Memory B cell (primary cell): ENCODE data around the gene BANP.
A peak's percentile ranks its signal among the peaks of the same experiment; 100 is the strongest.
"Not testable (repeated sequence)": the region's sequence is repeated elsewhere in the genome, so short reads cannot be mapped to it uniquely, and the experiment has no call there.

ENCODE experiments used
- ATAC-seq: fragments of 150-1000 bp; cut with Tn5 transposase; 2 replicates; pipeline ENCODE4 v1.10.0; 2021; ENCODE audit warnings: low read depth, mild to moderate bottlenecking, moderate library complexity
- DNase-seq, 2 donors: peaks; one replicate each; pipeline ENCODE4 v3.0.0; 2022; ENCODE audit warnings: low spot score in 2 of 2
- H3K27ac Mint-ChIP-seq: one replicate; pipeline ENCODE4 v1.8.0; 2022; ENCODE audit warnings: mild to moderate bottlenecking, moderate library complexity, mixed read lengths
- H3K27me3 Mint-ChIP-seq: one replicate; pipeline ENCODE4 v1.8.0; 2022; ENCODE audit warnings: mixed read lengths
- H3K36me3 Mint-ChIP-seq: one replicate; pipeline ENCODE4 v1.8.0; 2022; ENCODE audit warnings: mild to moderate bottlenecking, mixed read lengths
- H3K4me1 Mint-ChIP-seq: one replicate; pipeline ENCODE4 v1.8.0; 2022; ENCODE audit warnings: mixed read lengths
- H3K4me3 Mint-ChIP-seq: one replicate; pipeline ENCODE4 v1.8.0; 2022; ENCODE audit warnings: mild to moderate bottlenecking, moderate library complexity, mixed read lengths
- H3K9me3 Mint-ChIP-seq: one replicate; pipeline ENCODE4 v1.8.0; 2022; ENCODE audit warnings: mixed read lengths

Gene BANP, protein sequence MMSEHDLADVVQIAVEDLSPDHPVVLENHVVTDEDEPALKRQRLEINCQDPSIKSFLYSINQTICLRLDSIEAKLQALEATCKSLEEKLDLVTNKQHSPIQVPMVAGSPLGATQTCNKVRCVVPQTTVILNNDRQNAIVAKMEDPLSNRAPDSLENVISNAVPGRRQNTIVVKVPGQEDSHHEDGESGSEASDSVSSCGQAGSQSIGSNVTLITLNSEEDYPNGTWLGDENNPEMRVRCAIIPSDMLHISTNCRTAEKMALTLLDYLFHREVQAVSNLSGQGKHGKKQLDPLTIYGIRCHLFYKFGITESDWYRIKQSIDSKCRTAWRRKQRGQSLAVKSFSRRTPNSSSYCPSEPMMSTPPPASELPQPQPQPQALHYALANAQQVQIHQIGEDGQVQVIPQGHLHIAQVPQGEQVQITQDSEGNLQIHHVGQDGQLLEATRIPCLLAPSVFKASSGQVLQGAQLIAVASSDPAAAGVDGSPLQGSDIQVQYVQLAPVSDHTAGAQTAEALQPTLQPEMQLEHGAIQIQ

DNA sequence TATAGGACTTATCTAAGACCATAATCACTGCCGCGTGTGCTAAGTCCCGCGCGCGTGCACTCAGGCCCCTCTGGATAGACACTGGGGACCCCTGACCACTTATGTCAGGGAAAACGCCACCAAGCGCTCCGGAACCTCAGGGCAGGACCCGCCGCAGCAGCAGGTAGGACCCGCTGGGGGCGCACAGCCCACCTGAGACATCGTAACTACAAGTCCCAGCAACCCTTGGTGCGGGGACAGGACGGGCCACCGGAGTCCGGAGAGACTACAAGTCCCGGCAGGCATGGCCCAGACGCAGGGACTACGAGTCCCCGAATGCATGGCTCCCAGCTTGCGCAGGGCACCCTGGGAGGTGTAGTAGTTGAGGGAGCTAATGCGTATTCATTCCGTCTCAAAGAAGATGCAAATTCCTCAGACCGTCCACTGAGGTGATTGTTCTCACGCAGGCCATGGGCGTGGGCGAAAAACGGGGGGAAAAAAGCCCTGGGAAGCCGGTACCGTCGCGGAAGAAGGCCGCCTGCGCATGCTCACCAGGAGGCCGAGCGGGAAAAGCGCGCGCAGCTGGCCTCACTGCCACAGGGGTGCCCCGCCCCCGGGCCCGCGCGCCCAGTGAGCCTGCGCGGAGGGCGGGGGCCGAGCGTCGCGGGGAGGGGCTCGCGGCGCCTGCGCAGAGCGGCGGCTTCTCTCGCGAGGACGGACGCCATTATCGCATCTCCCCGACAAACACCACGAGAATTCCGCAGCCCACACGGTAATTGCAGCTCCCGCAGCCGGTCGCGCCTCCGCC lies at the start of gene BANP:
Gene BANP (plus strand): TSS at position 670 of the 787 bp plus-strand sequence. CDS start 23,682 bp downstream, outside the sequence.
- Mint-ChIP-seq H3K4me3 (peak within 1 kb of the TSS; percentile 100), H3K36me3 (peaks cover 5% of the 10 kb centered on the region), H3K27me3 (peaks cover 4% of the 10 kb centered on the region), H3K4me1 (peaks cover 31% of the 10 kb centered on the region), H3K27ac (peak within 1 kb of the TSS; percentile 97), H3K9me3 (no peaks in the 10 kb centered on the region)
- peak; percentile 88 for ATAC-seq
- DNase-seq, result peak; percentile 94 to 95

DNA sequence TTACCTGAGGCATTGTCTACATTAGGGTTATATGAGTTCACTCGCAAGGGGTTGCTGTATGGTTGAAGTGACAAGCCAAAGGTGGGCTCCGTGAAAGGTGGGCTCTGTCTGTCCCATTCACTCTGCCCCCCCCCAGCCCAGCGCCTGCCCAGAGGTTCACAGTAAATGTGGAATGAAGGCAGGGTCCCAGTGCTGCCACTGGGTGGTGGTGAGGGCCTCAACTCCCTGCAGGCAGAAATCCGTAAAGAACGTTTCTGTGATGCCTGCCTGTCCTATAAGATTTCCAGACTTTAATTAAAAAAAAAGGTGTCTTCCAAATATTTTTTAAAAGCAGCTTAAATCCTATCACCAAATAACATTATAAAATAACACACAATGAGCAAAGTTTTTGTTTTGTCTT lies 46.3 kb upstream of the BANP start:
- H3K27me3 Mint-ChIP-seq, ATAC-seq, H3K4me3 Mint-ChIP-seq, DNase-seq, H3K36me3 Mint-ChIP-seq, H3K4me1 Mint-ChIP-seq, H3K27ac Mint-ChIP-seq, H3K9me3 Mint-ChIP-seq: not testable (repeated sequence)

DNA sequence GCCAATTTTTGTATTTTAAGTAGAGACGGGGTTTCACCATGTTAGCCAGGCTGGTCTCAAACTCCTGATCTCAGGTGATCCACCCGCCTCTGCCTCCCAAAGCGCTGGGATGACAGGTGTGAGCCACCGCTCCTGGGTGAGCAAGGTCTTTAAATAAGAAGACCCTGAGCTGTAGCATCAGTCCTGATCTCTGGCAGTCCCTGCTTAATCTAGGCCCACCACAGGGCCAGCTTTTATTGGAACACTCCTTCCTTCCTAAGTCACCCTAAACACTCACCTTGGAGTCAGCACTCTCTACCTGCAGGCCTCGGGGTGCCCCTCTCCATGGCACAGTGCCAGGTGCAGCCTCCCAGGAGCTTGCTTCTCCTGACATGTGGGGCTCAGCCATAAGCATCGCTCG lies 45.7 kb upstream of the BANP start:
- not testable (repeated sequence) for DNase-seq, H3K27ac Mint-ChIP-seq, H3K27me3 Mint-ChIP-seq, H3K4me3 Mint-ChIP-seq, H3K36me3 Mint-ChIP-seq, ATAC-seq, H3K4me1 Mint-ChIP-seq, H3K9me3 Mint-ChIP-seq

GRCh38 chr16:87908101-87908500 lies 43.1 kb upstream of the BANP start:
- not testable (repeated sequence) for H3K27ac Mint-ChIP-seq, H3K4me3 Mint-ChIP-seq, ATAC-seq, DNase-seq, H3K9me3 Mint-ChIP-seq, H3K4me1 Mint-ChIP-seq, H3K27me3 Mint-ChIP-seq, H3K36me3 Mint-ChIP-seq

- H3K4me3 Mint-ChIP-seq, result peak overlapping the region; percentile 9
- ATAC-seq (peak; percentile 87), DNase-seq (peak; percentile 85 to 89)
- not testable (repeated sequence) for H3K9me3 Mint-ChIP-seq, H3K36me3 Mint-ChIP-seq, H3K4me1 Mint-ChIP-seq
- peak overlapping the region; percentile 2 for H3K27ac Mint-ChIP-seq
- H3K27me3 Mint-ChIP-seq, result peaks cover 12% of the 10 kb centered on the region
Measured at GRCh38 chr16:87909203-87909935, 41.9 kb upstream of the BANP start.

DNA sequence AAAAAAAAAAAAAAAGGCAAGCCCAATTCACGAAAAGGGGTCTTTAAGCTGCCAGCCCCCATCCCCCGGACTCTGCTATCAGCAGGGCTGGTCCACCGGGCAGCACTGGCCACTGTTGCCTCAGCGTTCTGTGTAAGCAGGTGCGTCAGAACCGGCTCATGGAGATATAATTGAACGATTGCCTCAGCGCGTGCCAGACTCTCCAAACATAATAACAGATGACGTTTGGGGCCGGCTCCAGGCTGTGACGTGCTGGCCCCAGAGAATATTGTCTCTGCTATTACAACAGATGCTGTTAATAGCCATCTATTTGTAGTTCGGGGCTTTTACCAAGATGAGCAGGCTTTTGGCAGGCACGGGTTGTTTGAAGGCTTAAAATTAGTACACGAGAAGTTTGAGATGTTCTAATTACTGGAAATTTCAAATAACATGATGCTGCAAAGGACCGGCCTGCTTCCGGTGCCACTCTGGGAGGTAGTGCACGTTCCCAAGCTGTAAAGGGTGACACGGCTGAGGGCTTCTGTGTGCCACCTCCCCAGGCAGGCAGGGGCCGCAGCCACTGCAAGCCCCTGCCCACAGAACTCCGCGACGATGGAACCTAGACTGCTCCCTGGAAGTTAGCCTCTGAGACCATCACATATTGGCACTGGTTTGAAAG lies 40.0 kb upstream of the BANP start:
- not testable (repeated sequence) for DNase-seq, H3K4me3 Mint-ChIP-seq

DNA sequence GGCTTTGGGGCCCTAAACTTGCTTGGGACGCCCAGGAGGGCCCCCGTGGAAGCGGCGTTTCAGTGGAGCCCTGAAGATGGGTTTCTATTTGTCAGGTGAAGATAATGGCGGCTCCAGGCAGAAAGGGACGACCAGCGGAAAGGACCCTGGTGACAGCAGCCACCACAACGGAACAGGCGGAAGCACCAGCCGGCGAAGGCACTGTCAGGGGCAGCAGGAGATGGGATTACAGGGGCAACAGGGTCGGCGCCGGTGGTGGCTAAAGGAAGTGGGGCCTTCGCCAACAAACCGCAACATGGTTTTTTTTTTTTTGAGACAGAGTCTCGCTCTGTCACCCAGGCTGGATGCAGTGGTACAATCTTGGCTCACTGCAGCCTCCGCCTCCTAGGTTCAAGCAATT lies 38.5 kb upstream of the BANP start:
- not testable (repeated sequence) for H3K27ac Mint-ChIP-seq, DNase-seq, H3K4me1 Mint-ChIP-seq, H3K36me3 Mint-ChIP-seq, H3K9me3 Mint-ChIP-seq, ATAC-seq
- Mint-ChIP-seq H3K27me3 (peaks cover 19% of the 10 kb centered on the region), H3K4me3 (peak overlapping the region; percentile 9)

More for the DNA sequence above, 40.0 kb upstream of the BANP start:
- H3K36me3 Mint-ChIP-seq, H3K4me1 Mint-ChIP-seq, H3K9me3 Mint-ChIP-seq, H3K27ac Mint-ChIP-seq: not testable (repeated sequence)
- peaks cover 15% of the 10 kb centered on the region for H3K27me3 Mint-ChIP-seq
- ATAC-seq, result peak; percentile 49

GRCh38 chr16:87914021-87914725 lies 37.1 kb upstream of the BANP start:
- not testable (repeated sequence) for H3K4me1 Mint-ChIP-seq, ATAC-seq, DNase-seq, H3K4me3 Mint-ChIP-seq, H3K9me3 Mint-ChIP-seq, H3K36me3 Mint-ChIP-seq, H3K27ac Mint-ChIP-seq
- H3K27me3 Mint-ChIP-seq, result peaks cover 24% of the 10 kb centered on the region

DNA sequence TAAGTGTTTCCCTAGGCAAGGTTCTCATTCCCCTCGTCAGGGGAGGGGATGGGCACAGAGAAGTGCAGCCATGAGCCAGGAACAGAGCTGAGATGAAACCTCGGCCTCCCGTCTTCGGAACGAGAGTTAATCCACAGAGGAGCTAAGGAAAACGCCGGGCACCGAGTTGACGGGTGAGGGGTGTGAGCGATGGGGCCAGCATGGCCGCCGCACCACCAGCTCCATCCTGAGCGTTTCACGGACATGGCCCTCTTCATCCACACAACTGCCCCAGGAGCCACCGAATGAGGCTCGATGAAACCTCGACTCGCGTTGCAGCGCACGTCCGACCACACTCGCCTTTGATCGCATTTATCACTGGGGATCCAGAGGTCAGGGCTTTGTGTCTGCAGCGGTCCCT lies 36.4 kb upstream of the BANP start:
- DNase-seq (no peak), ATAC-seq (no peak)
- H3K27ac Mint-ChIP-seq, result no peak overlapping the region
- H3K4me1 Mint-ChIP-seq, result no peaks in the 10 kb centered on the region
- H3K27me3 Mint-ChIP-seq, result peaks cover 24% of the 10 kb centered on the region
- no peaks in the 10 kb centered on the region for H3K36me3 Mint-ChIP-seq
- H3K4me3 Mint-ChIP-seq, result no peak overlapping the region
- no peaks in the 10 kb centered on the region for H3K9me3 Mint-ChIP-seq

- H3K36me3 Mint-ChIP-seq, result no peaks in the 10 kb centered on the region
- no peak for ATAC-seq
Measured at GRCh38 chr16:87917503-87917902, 33.7 kb upstream of the BANP start.

GRCh38 chr16:87918338-87918737 lies 32.9 kb upstream of the BANP start:
- no peaks in the 10 kb centered on the region for H3K4me1 Mint-ChIP-seq
- peaks cover 18% of the 10 kb centered on the region for H3K27me3 Mint-ChIP-seq
- no peak overlapping the region for H3K4me3 Mint-ChIP-seq
- H3K27ac Mint-ChIP-seq, result no peak overlapping the region
- no peaks in the 10 kb centered on the region for H3K9me3 Mint-ChIP-seq
- ATAC-seq (no peak), DNase-seq (no peak)
- H3K36me3 Mint-ChIP-seq, result no peaks in the 10 kb centered on the region

More at GRCh38 chr16:87917503-87917902, 33.7 kb upstream of the BANP start:
- Mint-ChIP-seq H3K4me3 (no peak overlapping the region), H3K4me1 (no peaks in the 10 kb centered on the region), H3K9me3 (no peaks in the 10 kb centered on the region), H3K27me3 (peaks cover 21% of the 10 kb centered on the region), H3K27ac (no peak overlapping the region)
- DNase-seq, result no peak

- Mint-ChIP-seq H3K4me1 (peaks cover 2% of the 10 kb centered on the region), H3K27me3 (peaks cover 16% of the 10 kb centered on the region), H3K9me3 (no peaks in the 10 kb centered on the region), H3K4me3 (no peak overlapping the region), H3K36me3 (no peaks in the 10 kb centered on the region), H3K27ac (no peak overlapping the region)
- ATAC-seq (no peak), DNase-seq (no peak)
Measured at GRCh38 chr16:87918866-87919680, 32.2 kb upstream of the BANP start.
